Activated CD4-positive, alpha-beta T cell treated with anti-CD3 and anti-CD28 coated beads for 24 hours (primary cell): ENCODE data around the gene ZIC5.
"Not testable (repeated sequence)": the region's sequence is repeated elsewhere in the genome, so short reads cannot be mapped to it uniquely, and the experiment has no call there.

ENCODE experiments used
- DNase-seq, 2 donors: peaks; one replicate each; pipeline ENCODE4 v3.0.0-alpha.2; 2020; ENCODE audit warnings: low read depth in 2 of 2

The ZIC5 gene

GRCh38 chr13:99960663-99961311, 10.8 kb downstream of the ZIC5 start:
- DNase-seq: no peak

DNA sequence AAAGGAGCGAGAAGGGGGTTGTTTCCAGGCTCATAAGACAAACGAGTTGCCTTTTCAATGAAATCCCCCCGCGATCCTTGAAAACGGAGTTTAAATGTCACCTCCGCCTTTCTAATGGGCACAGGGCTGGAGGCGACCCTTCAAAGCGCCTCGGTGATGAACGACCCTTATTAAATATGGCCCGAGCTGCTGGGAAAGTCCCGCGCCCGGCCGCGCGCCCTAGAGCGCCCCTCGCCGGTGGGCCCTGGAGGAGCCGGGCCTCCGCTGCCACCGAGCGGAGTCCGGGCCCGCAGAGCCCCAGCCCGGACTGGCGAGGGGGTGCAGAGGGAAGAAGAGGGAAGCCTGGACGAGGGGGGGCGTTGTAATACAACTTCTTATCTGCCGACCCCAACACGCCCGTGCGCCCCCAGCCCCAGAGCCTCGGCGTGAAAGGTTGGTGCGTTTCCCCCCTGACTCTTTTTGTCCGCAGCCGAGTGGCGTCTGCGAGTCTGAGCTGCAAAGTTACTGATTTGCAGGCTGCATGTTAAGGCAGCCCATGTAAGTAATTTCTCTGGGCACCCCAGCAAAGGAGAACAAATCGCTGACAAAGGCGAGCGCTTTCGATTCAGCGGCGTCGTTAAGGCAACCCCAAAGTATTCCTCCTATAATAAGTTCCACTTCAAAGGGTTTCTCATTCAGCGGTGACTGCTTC, 11.9 kb downstream of the ZIC5 start:
- DNase-seq: no peak

DNA sequence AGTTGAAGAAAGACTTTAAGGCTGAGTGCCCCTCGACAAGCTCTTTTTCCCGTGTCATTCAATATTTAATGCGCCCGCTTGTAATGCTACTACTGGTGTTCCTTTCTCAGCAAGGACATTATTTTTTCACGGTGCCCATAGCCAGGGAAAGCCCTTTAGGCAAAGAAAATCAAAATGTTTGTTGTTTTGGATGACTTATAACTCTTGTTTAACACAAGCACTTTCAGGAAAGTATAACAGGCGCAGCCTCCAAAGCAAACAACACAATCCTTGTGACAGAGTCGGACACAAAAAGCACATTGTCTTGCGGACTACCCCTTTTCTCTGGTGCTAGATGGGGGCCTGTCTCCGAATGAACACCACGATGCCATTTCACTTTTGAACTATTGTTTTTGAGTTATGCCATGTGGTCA, 12.4 kb downstream of the ZIC5 start:
- DNase-seq: no peak

- DNase-seq: no peak
These were observed 13.0 kb downstream of the ZIC5 start for GRCh38 chr13:99958406-99959126.

DNA sequence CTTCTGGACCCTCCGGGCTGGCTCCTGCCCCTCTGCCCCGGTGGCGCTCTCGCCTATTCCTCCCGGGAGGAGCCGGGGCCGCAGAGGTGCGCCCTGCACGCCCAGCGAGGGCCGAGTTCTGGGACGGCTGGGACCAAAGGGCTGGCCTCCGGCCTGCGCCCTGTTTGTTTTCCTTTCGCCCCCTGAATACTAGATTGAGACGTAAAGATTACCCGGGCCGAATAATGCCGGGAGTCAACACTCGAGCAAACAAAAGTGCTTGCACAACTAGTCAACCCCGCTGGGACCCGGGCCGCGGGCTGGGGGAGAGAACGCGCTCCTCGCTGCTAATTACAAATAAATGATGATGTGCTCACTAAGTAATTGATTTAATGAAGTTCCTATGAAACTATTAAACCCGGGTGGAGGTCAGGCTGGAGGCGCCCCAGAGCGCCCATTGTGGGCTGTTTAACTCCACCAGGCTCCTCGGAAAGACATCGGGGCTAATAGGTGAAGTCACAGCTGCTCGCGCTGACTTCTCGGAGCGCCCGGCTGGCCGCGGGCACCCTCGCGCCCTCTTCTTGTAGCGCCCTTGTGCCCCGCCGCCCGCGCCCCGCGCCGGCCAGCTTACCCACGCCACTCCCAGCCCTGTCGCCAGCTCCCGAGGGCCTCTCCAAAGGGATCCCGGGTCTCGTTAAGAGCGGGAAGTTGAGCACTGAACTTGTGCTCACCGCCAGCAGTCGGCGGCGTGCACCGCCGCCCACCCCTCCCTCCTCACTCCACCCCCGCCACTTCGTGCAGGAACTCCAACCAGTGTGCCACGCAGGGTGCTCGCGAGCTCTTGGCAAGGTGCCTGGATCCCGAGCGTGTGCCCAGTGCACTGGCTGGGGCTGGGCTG, 14.9 kb downstream of the ZIC5 start:
- DNase-seq: no peak

DNA sequence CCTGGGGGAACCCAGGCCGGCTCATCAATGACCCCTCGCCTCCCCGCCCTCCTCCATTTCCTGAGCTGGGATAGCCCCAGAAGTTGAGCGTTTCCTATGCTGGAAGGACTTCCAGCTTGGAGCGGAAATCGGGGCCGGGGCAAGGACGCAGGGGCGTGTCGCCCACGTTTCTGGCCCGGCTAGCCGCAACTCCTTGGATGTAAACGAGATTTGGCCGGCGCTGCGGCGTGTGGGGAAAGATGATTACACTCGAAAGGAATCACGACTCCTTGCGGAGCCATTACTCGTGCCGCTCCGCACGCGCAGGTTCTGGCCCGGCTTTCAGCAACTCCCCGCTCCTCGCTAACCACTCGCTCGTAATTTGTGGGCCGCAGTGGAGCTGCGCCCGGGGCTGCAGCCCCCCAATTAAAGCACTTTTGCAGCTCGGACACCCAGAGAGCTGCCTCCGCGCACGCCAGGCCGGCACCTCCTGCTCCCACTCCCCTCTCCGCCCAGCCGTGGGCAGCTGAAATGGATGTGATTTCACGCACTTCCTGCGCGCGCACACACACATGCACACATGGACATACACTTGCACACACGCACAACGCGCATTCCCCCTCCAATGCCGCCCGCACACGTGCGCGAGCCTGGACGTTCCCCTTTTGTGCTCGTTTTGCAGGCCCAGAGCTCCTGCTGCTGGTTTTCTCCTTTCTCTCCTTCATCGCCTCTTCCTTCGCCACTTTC, 15.7 kb downstream of the ZIC5 start:
- DNase-seq: no peak

DNA sequence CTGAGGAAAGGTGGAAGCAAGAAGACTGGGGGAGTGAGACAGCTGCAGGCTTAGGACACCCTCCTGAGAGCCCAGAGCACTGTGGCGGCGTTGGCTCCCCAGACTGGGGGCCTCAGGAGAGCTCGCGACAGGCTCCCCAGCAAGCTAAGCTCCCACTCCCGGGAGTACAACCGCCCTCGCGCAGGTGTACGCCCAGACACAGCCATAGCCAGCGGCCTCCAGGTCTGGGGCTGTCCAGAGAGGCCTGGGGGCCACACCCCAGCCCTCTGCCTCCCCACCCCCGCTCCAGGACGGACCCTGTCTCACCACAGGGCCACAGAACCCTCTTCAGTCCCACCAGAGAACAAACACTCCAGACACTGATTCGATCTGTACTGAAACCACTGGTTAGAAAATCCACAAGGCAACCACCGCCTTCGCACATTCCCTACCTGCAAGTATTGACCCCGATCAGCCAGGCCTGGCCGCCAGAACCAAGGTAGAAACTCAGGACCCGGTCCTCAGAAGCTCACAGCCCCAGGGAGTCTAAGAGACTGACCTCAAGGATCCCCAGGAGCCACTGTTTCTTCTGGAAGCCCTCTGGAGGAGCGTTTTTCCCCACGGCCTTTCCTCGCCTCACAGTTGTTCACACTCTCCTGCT, 16.3 kb downstream of the ZIC5 start:
- DNase-seq: no peak

- no peak for DNase-seq
These were observed 18.3 kb downstream of the ZIC5 start for GRCh38 chr13:99953138-99953755.

GRCh38 chr13:99951666-99952065, 19.9 kb downstream of the ZIC5 start:
- DNase-seq: not testable (repeated sequence)

- no peak for DNase-seq
These were observed 21.7 kb downstream of the ZIC5 start for GRCh38 chr13:99949679-99950413.

DNA sequence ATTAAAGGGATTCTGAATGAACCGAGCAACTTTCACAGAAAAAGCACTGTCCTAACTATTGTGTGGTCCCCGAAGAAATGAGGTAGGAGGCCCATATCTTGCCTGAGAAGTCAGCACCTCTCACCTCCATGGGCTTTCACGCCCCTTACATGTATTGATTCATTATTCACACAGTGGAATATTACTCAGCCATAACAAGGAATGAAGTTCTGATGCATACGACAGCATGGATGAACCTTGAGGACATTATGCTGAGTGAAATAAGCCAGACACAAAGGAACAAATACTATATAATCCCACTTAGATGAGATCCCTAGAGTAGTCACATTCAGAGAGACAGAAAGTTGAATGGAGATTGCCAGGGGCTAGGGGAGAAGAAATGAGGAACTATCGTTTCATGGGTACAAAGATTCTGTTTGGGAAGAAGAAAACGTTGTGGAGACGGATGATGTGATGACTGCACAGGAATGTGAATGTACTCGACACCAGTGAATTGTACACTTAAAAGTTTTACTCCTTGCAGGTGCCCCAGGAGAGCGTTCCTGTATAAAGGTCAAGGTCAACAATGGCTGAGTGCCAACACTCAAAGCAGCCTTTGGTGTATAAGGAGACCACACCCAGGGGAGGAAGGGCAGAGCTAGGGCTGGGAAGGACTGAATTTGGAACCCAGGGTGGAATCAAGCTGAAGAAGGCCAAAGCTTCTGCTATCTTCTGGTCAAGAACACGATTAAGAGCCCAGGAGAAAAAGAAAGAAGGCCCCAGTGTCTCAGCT, 22.5 kb downstream of the ZIC5 start:
- DNase-seq: no peak

- DNase-seq: no peak
These were observed 23.2 kb downstream of the ZIC5 start for GRCh38 chr13:99948411-99948810.

DNA sequence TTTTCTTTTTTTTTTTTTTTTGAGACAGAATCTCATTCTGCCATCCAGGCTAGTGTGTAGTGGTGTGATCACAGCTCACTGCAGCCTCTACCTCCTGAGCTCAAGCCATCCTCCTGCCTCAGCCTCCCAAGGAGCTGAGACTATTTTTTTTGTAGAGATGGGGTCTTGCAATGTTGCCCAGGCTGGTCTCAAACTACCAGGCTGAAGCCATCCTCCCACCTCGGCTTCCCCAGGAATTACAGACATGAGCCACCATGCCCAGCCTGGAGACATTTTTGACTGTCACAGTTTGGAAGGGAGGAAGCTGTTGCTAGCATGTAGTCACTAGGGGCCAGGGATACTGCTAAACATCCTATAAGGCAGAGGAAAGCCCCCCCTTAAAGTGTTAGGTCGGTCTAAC, 23.9 kb downstream of the ZIC5 start:
- DNase-seq: no peak

DNA sequence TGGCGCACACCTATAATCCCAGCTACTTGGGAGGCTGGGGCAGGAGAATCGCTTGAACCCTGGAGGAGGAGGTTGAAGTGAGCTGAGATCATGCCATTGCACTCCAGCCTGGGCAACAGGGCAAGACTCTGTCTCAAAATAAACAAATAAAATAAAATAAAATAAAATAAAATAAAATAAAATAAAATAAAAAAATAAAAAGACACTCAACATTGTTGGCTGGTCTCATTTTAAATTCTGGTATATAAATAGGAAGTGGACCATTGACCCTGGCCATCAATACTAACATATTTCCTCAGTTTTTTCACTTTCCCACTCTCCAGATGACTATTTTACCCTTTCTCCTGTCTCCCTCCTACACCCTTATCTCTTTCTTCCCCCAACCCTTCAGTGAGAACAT, 26.1 kb downstream of the ZIC5 start:
- DNase-seq: not testable (repeated sequence)

- DNase-seq: no peak
These were observed 27.0 kb downstream of the ZIC5 start for GRCh38 chr13:99944606-99945005.

- DNase-seq: no peak
These were observed 27.5 kb downstream of the ZIC5 start for GRCh38 chr13:99944102-99944501.

DNA sequence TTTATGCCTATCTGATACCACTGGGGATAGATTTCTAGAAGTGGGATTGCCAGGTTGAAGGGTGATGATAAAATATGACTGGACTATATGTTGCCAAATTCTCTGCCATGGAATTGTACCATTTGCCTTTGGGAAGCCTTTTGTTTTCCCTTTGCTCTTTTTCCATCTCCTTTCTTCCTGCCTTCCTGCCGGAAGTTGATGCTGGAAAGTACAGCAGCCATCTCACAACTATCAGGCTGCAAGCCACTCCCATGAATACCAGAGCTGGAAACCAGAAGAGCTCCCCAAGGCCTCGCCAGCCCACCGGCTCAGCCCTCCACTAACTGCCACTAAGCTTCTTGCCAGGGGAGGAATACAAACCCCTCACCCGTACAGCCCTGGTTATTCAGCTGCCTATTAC, 29.7 kb downstream of the ZIC5 start:
- DNase-seq: no peak

GRCh38 chr13:99941086-99941485, 30.5 kb downstream of the ZIC5 start:
- no peak for DNase-seq

- DNase-seq: no peak
These were observed 32.9 kb downstream of the ZIC5 start for GRCh38 chr13:99938635-99939034.
